ENCODE results near the gene FHAD1.

GRCh38 chr1:15207829-15208429 is 39.1 kb upstream of the FHAD1 start:
- TF ChIP-seq, protein P1, sequence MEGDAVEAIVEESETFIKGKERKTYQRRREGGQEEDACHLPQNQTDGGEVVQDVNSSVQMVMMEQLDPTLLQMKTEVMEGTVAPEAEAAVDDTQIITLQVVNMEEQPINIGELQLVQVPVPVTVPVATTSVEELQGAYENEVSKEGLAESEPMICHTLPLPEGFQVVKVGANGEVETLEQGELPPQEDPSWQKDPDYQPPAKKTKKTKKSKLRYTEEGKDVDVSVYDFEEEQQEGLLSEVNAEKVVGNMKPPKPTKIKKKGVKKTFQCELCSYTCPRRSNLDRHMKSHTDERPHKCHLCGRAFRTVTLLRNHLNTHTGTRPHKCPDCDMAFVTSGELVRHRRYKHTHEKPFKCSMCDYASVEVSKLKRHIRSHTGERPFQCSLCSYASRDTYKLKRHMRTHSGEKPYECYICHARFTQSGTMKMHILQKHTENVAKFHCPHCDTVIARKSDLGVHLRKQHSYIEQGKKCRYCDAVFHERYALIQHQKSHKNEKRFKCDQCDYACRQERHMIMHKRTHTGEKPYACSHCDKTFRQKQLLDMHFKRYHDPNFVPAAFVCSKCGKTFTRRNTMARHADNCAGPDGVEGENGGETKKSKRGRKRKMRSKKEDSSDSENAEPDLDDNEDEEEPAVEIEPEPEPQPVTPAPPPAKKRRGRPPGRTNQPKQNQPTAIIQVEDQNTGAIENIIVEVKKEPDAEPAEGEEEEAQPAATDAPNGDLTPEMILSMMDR (IDR thresholded peaks at IDR 0.05; ENCODE audit: extremely low read depth in 1 of 2, insufficient read depth in 1 of 2, low read depth in 1 of 2, low read length in 2 of 2): no peak
- TF ChIP-seq POLR2AphosphoS5 (IDR thresholded peaks at IDR 0.05; ENCODE audit: insufficient read depth, low read depth, low read length) (no peak), MAX (IDR thresholded peaks at IDR 0.05; ENCODE audit: insufficient read depth, insufficient read length) (no peak), JUN (IDR thresholded peaks at IDR 0.05; ENCODE audit: borderline replicate concordance, insufficient read depth, insufficient read length, low read depth) (no peak), POLR2A (IDR thresholded peaks at IDR 0.05; ENCODE audit: low read depth, low read length) (no peak), EZH2 (IDR thresholded peaks at IDR 0.05; ENCODE audit: borderline replicate concordance, low read depth, low read length, severe bottlenecking) (no peak), MYC (IDR thresholded peaks at IDR 0.05; ENCODE audit: low read depth, low read length) (no peak)

All from endothelial cell of umbilical vein (primary cell).